NOMO-1 treated with dmso at 0.1 percent for 144 hours (cell line): ENCODE results near the gene MICB.
"Not testable (repeated sequence)": the region's sequence is repeated elsewhere in the genome, so short reads cannot be mapped to it uniquely, and the experiment has no call there.

Experiments
- DNase-seq: peaks from one replicate; lab custom pipeline; 2025; ENCODE audit not compliant: unreplicated experiment; lab: John Stamatoyannopoulos, UW

The MICB gene

DNA sequence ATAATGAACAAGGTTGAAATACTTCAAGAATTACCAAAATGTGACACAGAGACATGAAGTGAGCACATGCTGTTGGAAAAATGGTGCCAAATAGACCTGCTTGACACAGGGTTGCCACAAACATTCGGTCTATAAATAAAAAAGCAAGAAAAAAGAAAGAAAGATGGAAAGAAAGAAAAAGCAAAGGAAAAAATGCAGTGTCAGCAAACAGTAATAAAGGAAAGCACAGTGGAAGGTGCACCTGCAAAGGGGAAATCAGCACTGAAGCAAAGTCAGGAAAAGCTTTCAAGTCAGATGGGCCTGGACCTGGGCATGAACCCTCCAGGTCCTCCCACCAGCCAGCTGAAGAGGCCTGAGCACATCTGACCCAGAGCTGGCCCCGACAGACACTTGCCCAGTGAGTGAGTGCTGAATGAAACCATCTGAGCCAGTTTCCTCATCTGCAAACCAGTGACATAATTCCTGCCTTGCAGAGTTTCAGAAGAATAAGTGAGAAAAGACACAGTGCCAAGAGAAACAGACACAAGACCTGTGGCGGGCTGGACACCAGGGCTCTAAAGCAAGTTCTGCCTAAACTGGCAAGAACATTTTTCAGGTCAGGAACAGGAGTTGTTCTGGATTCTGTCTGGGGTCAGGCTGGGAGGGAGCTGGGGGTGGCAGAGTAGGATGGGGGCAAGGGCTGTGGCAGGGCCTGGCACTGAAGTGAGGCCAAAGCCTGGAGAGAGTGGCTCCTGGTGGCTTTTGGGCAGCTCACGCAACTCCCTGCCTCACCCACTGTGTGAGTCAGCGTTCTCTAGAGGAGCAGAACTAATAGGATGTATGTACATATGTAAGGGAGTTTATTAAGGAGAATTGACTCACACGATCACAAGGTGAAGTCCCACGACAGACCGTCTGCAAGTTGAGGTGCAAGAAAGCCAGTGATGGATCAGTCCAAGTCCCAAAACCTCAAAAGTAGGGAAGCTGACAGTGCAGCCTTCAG lies 23.9 kb upstream of the MICB start:
- DNase-seq = no peak

DNA sequence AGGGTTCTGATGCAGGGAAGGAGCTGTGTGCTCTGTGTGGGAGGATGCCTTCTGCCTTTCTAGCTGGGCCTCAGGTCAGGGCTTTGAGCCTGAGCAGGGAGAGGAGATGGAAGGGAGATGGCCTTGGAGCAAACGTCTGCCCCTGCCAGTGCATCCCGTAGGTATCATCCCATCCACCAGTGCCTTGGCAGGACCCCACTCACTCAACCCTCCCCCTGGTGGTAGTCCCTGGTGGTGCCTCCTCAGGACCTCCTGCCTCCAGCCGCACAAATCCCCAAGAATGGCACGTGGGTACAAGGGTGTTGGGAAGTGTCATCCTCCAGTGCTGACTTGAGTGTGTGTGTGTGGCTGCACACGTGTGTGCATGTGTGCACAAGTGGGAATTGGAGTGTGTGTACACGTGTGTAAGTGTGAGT lies 23.1 kb upstream of the MICB start:
- DNase-seq = no peak

DNA sequence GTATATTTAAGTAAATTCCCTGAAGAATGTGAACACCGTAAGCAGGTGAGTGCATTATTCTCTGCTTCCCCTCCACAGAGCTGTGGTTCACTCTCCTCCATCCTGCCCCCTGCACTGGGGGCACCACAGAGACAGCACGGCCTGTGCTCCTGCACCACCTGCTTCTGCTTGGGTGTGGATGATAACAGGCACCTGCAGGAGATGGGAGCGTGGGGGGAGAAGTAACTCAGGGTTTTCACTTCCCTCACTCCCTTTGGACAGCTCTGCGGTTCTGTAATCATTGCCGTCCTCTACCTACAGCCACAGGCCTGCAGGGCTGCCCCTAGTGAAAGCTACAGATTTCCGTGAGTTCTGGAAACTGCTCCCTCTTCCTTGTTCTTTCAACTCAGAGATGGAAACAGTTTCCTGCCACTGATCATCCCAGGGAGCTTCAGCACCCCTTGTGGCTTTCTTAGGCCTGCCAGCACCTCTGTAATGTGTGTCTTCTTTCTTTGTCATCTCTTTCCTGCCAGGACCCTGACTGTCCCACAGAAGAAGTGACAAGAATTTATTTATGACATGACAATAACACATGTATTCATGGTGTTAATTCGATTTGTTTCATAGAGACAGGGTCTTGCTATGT lies 21.3 kb upstream of the MICB start:
- DNase-seq = no peak

DNA sequence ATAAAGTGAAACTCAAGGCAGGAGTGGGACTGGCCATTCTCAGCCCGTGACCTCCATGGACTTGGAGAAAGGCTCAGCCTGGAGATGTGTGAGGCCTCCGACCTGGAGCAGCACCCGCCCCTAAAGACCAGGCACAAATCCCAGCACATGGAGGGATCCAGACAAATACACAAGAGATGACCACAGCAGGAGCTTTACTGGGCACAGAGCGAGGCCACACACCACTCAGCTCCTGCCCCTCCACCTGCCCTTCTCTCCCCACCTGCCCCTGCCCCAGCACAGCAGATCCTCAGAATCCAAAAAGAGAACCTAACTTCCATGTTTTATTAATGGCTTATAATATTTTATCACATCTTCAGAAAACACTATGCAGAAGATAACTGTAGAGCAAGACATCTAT lies 20.4 kb upstream of the MICB start:
- no peak for DNase-seq

DNA sequence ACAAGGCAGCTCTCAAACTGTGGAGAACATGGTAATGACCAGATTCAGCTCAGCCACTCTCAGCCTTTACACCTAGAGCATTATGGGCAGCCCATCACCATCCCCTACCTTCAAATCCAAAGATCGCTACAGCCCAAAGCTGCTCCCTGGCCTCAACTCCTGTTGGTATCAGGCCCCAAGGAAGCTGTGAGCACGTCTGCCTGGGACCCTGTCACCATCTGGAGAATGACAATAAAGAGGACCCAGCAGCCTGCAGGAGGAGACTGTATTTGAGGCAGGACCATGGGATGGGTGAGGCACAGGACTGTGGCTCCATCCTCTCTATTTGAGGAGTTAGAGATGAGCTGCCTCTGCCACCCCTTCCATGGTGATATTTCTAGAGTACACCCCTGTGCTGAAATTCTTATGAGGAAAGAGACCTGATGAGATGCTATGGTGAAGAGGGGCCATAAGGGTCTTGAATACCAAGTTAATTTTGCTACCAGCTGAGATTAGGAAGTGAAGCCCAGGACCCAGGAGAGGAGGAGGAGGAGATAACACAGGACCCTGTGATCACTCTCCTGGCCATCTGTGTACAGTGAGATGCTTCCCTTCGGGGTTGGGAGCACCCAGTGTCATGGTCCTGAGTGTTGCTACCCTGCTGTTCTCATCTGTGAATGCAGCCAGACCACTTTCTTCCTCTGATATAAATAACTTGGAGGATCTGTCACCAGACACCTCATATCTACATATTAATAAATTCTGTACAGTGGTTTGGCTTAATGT lies 19.6 kb upstream of the MICB start:
- no peak for DNase-seq

DNA sequence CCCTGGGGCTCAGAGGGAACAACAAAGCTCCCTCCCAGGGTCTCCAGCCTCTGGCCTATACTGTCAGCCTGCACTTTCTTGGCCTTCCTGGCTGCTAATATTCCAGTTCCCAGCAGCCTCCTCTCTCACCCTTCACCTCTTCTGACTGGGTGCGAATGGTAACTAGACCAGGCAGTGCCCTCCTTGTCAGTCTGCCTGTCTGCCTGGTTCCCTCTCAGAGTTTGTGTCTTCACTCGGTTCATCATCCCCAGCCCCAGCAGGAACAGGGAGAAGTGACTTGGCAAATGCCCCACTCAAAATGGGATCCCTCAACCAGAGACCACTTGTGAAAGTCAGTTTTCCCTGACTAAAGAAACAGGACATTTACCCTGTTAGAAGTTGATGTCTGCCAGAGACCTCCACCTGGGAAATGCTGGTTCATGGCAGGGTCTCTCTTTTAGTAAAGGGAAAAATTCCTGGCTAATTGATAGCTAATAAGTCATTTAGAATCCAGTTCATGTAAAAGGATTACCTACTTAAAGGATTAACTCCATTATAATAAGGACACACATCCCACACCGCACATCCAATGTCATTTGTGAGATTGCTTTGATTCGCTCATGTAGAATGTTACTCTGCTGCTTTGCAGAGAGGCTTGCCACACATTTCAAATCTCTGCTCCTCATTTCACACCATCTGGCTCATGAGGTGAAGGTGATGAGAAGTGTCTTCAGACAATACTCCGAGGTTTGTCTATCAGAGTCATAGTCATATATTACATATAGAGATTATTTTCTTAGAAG lies 18.6 kb upstream of the MICB start:
- DNase-seq = no peak

DNA sequence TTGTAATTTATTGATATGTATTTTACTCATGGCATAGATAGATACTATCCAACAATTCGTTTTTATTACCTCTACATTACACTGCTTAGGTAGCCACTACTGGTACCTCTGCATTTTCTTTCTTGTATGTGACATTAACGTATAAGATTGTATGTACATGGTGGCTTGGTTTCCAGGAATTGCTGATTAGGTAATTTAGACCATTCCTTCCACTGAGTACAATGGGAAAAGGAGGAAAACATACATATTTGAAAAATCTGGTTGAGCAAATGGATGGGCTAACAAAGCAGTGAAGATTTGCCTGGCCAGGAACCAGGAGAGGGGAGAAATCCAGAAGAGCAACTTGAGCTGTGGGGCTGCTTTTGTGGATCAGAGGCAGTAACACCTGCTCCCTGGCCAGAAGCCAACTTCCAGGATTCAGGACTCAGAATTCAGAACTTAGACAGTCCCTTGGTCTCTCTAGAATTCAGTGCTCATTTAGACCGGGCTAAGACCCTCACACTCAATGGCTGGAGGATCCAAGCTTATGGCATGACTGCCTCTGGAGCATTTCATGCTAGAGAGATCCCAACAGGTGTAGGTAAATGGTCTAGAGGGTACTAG lies 17.9 kb upstream of the MICB start:
- DNase-seq = no peak

DNA sequence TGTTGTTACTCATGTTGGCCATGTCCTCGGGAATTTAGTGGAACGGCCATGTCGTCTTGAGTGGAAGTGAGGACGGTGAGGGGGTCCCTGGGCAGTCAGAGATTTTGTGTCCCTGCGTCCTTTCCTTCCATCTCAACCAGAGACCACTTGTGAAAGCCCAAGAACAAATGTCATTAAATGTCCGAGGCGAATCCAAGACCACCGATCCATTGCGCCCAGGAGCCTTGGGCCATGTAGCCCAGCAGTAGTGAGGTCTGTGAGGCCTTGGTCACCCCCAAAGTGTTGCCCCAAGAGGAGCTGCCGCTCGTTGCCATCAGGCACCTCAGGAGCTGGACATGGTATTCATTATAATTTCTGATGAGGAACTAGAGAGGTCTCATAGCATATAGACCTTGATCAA lies 17.4 kb upstream of the MICB start:
- DNase-seq = no peak

DNA sequence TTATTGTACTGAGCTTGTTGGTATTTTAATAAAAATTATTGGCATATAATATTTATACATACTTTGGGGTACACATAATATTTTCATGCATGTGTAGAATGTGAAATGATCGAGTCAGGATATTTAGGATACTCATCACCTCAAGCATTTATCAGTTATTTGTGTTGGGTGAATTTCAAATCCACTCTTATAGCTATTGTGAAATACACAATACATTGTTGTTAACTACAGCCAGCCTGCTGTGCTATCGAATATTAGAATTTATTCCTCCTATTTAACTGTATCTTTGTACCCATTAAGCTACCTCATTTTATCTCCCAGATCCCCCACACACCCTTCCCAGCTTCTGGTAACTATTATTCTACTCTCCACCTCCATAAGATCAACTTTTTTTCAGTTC lies 14.6 kb upstream of the MICB start:
- DNase-seq = no peak

DNA sequence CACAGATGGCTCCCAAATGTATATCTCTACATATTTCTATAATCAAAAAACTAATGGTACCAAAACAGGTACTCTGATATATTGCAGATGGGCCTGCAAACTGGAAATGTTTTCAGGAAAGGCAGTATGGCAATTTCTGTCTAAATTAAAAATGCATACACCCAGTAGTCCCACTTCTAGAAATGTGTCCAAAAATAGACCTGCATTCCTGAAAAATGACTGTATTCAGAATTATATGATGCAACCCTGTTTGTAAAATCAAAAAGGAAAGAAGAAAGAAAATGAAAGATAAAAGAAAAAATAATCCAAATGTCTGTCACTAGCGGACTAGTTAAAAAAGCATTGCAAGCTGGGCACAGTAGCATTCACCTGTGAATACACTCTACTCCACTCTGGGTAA lies 12.9 kb upstream of the MICB start:
- no peak for DNase-seq

DNA sequence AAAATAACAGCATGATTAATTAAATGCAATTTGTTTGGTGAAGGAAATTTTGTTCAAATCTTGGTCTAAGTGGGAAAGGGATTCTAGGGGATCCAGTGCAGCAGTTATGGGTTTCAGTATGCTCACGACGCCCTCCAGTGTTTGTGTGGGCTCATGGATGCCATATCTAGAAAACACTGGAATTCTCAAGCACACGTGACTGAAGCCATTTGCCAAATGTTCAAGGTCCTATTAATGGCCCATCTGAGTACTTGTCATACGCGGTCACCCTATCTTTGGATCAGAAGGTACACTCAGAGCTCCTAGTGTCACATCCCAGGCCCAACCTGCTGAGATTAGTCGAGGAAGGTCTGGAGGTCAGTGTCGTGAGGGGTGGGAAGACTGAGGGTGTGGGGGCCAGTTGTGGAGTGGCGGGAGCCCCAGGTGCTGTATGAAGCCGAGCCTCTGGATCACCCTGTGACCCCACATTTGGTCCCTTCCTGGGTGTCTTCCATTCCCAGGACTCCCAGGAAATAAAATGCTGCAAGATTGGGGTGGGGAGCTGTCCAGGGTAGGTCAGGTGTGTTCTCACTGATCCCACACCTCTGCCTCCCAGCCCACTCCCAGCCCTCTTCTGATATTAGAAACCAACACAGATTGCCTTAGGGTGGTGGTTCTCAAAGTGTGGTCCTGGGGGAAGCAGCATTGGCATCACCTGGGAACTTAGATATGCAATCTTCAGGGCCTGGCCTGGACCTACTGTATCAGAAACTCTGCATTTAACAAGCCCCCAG lies 11.7 kb upstream of the MICB start:
- not testable (repeated sequence) for DNase-seq

DNA sequence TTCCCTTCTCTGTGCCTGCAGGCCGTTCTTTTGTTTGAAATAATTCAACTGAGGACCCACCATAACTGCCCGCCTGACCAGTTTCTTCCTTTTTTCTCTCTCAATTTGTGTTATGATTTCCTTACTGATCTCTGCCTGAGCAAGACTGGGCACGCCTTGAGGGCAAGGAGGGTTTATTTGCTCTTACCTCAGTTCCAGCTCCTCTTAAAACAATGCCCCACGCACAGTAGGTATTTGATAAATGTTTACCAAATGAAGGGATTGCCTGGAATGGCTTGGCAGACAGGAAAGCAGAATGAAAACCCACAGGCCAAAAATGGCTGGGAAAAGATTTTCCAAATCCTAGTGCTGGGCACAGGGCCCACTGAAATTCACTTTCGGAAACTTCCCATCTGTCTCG lies 10.3 kb upstream of the MICB start:
- not testable (repeated sequence) for DNase-seq

DNA sequence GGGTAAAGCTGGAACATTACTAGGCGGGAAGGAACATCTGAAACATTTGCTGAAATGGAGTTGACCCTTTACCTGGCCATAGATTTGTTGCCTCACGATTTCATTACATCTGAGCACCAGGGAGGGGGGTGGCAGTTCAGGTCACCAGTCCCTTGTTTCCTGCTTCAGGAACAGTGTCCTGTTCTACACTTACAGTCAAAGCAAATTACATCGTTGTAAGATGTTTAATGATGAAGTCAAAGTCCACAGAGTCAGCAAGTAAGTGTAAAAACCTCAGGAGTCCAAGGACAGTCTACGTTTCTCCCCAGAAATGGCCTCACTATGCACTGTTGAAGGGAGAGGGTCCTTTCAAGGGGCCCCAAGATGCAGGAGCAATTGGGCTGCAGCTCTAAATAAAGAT lies 8.9 kb upstream of the MICB start:
- no peak for DNase-seq

DNA sequence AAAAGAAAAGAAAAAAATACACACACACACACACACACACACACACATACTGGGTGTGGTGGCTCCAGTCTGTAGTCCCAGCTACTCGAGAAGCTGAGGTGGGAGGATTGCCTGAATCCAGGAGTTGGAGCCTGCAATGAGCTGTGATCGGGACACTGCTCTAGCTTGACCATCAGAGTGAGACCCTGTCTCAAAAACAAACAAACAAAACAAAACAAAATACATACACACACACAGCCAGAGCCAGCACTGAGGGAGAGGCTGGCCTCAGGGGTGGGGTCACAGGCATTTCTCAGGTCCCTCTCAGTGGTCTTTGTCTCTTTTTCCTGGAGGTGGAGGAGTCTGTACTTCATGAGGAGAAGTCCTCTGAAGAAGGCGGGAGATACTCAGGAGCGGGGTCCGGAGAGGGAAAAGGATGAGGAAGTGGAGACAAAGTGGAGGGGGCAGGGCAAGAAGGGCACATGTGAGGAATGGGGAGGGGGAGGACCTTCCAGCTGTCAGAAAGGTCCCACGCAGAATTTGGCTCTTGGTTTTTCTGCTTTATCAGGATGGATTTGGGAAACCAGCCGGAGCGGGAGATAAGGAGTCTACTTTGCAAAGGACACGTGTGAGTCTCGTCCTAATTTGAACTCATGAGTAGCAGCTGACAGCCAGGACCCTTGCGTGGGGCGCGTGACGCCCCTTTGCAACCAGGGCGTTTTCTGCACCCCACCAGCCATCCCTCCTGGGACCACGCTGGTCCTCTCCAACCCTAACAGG lies 7.7 kb upstream of the MICB start:
- DNase-seq = no peak

DNA sequence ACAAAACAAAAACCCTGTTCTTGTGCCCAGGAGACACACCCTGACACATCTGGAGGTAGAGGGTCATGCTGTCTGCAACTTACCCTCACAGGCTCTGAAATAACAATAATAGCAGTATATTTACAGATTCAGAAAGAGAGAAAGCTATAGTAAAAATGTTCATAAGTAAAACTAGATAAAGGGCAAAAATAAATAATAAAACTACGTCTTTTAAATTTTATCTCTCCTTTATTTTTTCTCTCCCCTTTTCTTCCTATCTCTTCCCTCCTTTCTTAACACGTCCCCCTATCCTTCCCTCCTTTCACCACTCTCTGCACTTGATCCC lies 4.4 kb upstream of the MICB start:
- not testable (repeated sequence) for DNase-seq

DNA sequence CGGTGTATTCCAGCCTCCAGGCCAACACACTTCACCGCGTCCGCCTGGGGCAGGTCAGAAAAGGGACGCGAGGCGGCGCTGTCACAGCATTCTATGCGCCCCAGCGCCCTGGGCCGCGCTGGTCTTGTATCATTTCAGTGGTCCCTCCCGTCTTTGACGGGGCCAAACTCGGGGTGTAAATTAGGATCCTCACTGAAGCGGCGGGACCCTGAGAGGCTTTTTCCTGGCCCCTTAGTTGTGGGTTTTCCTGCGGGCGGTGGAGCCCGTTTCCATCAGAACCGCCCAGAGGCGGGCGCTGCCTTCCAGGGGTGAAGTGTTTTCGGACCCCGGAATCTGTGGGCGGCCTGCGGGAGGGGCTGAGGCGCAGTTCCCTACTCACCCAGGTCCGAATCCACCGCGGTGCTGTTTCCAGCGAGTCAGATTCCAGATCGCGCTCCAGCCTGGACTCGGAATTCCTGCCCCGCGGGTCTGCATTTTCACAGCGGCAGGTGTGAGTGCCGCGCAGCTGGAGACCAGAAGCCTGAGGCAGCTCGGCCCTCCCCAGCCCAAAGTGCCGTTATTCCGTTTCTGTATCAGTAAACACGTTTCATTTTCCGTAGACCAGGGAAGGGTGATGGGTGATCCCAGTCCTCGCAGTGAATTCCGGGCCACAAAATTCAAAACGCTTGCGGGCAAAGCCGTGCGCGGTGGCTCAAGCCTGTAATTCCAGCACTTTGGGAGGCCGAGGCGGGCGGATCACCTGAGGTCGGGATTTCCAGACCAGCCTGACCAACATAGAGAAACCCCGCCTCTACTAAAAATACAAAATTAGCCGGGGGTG lies 3.9 kb upstream of the MICB start:
- peak; percentile 57 for DNase-seq

DNA sequence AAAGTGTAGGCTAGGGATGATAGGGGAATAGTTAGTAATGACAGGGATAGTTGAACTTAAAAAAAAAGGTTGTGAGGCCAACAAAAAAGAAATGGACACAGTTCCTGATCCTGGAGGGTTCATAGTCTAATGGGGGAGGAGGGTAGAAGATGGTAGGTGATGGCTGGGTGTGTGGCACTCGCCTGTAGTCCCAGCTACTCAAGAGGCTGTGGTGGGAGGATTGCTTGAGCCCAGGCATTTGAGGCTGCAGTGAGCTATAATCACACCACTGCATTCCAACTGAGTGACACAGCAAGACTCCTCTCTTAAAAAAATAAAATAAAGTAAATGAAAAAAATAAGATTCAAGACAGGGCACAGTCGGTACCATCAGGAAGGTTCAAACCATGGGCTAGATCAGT lies 2.4 kb upstream of the MICB start:
- DNase-seq = peak; percentile 12

DNA sequence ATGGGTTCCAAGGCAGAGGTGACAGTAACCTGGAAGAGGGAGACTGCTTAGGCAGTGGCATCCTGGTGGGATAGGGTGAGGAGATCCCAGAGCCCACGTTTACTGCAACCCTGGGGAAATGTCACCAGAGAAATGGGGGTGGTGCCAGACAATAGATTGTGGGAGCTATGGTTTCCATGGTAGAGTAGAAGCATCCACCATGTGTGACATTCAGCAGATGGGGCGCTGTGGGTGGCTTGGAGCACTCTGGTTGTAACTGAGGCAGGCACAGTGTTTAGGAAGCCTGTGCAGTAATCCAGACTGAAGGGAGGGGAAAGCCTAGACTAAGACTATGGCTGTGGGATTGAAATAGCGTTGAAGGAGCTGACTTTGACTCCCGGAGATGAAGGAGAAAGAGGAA lies 1.1 kb upstream of the MICB start:
- DNase-seq = not testable (repeated sequence)
